IPS-18c (cell line): ENCODE measurements around the gene NDST3.

ENCODE experiments used
- H3K4me3 ChIP-seq: 2 replicates; pipeline ENCODE4 v1.7.0; 2013; ENCODE audit warnings: low read depth, mild to moderate bottlenecking, low read length, moderate library complexity; ENCODE audit not compliant: insufficient read depth
- H3K9me3 ChIP-seq: one replicate; pipeline ENCODE4 v1.6.1; 2013; ENCODE audit warnings: mild to moderate bottlenecking, low read length, moderate library complexity; ENCODE audit not compliant: control insufficient read depth, insufficient read depth

NDST3 gene

GRCh38 chr4:118034053-118034785, at the start of gene NDST3:
TSS of gene NDST3 (plus strand) at chr4:118034486. CDS start at chr4:118053911, 19,425 bp downstream.
- Histone ChIP-seq H3K9me3 (no peaks in the 10 kb centered on the region), H3K4me3 (peak within 1 kb of the TSS; percentile 71)

GRCh38 chr4:117986321-117986720, 48.0 kb upstream of the NDST3 start:
- no peaks in the 10 kb centered on the region for H3K9me3 ChIP-seq

GRCh38 chr4:117987464-117987863, 46.8 kb upstream of the NDST3 start:
- Histone ChIP-seq H3K9me3 (no peaks in the 10 kb centered on the region), H3K4me3 (no peak overlapping the region)

More at GRCh38 chr4:117986321-117986720, 48.0 kb upstream of the NDST3 start:
- no peak overlapping the region for H3K4me3 ChIP-seq

- Histone ChIP-seq H3K4me3 (no peak overlapping the region), H3K9me3 (no peaks in the 10 kb centered on the region)
Measured at GRCh38 chr4:117996891-117997290, 37.4 kb upstream of the NDST3 start.

- H3K4me3 ChIP-seq: no peak overlapping the region
- no peaks in the 10 kb centered on the region for H3K9me3 ChIP-seq
Measured at GRCh38 chr4:118004088-118004487, 30.2 kb upstream of the NDST3 start.

- Histone ChIP-seq H3K9me3 (no peaks in the 10 kb centered on the region), H3K4me3 (no peak overlapping the region)
Measured at GRCh38 chr4:118005883-118006282, 28.4 kb upstream of the NDST3 start.

GRCh38 chr4:118012142-118012541, 22.1 kb upstream of the NDST3 start:
- H3K4me3 ChIP-seq: no peak overlapping the region
- H3K9me3 ChIP-seq: no peaks in the 10 kb centered on the region

GRCh38 chr4:118014831-118015230, 19.5 kb upstream of the NDST3 start:
- no peaks in the 10 kb centered on the region for H3K9me3 ChIP-seq
- H3K4me3 ChIP-seq: no peak overlapping the region

GRCh38 chr4:118018381-118019145, 15.7 kb upstream of the NDST3 start:
- H3K4me3 ChIP-seq: no peak overlapping the region
- no peaks in the 10 kb centered on the region for H3K9me3 ChIP-seq

GRCh38 chr4:118026806-118027205, 7.5 kb upstream of the NDST3 start:
- no peaks in the 10 kb centered on the region for H3K9me3 ChIP-seq
- no peak overlapping the region for H3K4me3 ChIP-seq

- Histone ChIP-seq H3K4me3 (no peak overlapping the region), H3K9me3 (no peaks in the 10 kb centered on the region)
Measured at GRCh38 chr4:118029224-118029623, 5.1 kb upstream of the NDST3 start.

- Histone ChIP-seq H3K4me3 (peak overlapping the region; percentile 71; the same call in 1 of the 2 replicates), H3K9me3 (no peaks in the 10 kb centered on the region)
Measured at GRCh38 chr4:118032691-118033090, 1.6 kb upstream of the NDST3 start.

GRCh38 chr4:118033148-118034052, 886 bp upstream of the NDST3 start:
- H3K9me3 ChIP-seq: no peaks in the 10 kb centered on the region
- peak overlapping the region; percentile 71 for H3K4me3 ChIP-seq

GRCh38 chr4:118035309-118035708, 1.0 kb downstream of the NDST3 start:
- H3K9me3 ChIP-seq: no peaks in the 10 kb centered on the region
- no peak overlapping the region for H3K4me3 ChIP-seq

- no peak overlapping the region for H3K4me3 ChIP-seq
- no peaks in the 10 kb centered on the region for H3K9me3 ChIP-seq
Measured at GRCh38 chr4:118036336-118036735, 2.0 kb downstream of the NDST3 start.

- Histone ChIP-seq H3K9me3 (no peaks in the 10 kb centered on the region), H3K4me3 (no peak overlapping the region)
Measured at GRCh38 chr4:118037955-118038354, 3.7 kb downstream of the NDST3 start.

GRCh38 chr4:118046323-118046722, 12.0 kb downstream of the NDST3 start:
- Histone ChIP-seq H3K9me3 (peaks cover 2% of the 10 kb centered on the region), H3K4me3 (no peak overlapping the region)
